GM12878 (cell line): Measurements from ENCODE around the gene TCF4. TPM values are rescaled to one million over a fixed set of nuclear protein-coding genes. Genes with fewer than 3 reads are reported as not detected.
A peak's percentile ranks its signal among the peaks of the same experiment; 100 is the strongest.

Experiments used
- ATAC-seq: fragments of 200-7000 bp; cut with Tn5 transposase; 3 replicates; pipeline ENCODE4 v1.9.1; 2020; ENCODE audit warnings: mild to moderate bottlenecking, moderate library complexity
- BruUV-seq: library from RNA; stranded (reverse); fragments of 400-500 nt; replicated peaks from 2 replicates; lab custom pipeline; 2021; lab: Mats Ljungman, UMichigan
- CTCF ChIA-PET: fragments of 300-600 bp; sonication (Branson Sonifier 250); formaldehyde crosslinking; extraction: SDS; loops from one replicate; lab custom pipeline; 2021; ENCODE audit warnings: inconsistent platforms; lab: Yijun Ruan, JAX
- POLR2A ChIA-PET: fragments of 350-600 bp; formaldehyde crosslinking; extraction: SDS; loops from one replicate; lab custom pipeline; 2021; ENCODE audit warnings: inconsistent platforms; lab: Charles Lee
- RAD21 ChIA-PET: fragments of 300-600 bp; sonication (Branson Sonifier 250); formaldehyde crosslinking; loops from one replicate; lab custom pipeline; 2023; ENCODE audit warnings: antibody characterized with exemption; ENCODE audit not compliant: unreplicated experiment; lab: Charles Lee
- SMC1A ChIA-PET: fragments of 300-600 bp; sonication (Branson Sonifier 250); formaldehyde crosslinking; loops from one replicate; lab custom pipeline; 2023; ENCODE audit not compliant: unreplicated experiment, uncharacterized antibody; lab: Charles Lee
- DNase-seq: peaks from one replicate; pipeline ENCODE4 v3.0.0-alpha.2; 2011; ENCODE audit warnings: low read depth, low spot score
- FAIRE-seq: peaks from 3 replicates; lab custom pipeline; 2011; peaks lifted over from hg19 to GRCh38; lab: Jason Lieb, UNC
- H2AFZ ChIP-seq: 2 replicates; pipeline ENCODE4 v1.6.0; 2011; ENCODE audit warnings: low read depth, low read length, control low read depth; ENCODE audit not compliant: control insufficient read depth
- H3K27ac ChIP-seq: 2 replicates; pipeline ENCODE4 v1.5.1; 2011; ENCODE audit warnings: control low read depth; ENCODE audit not compliant: control insufficient read depth, insufficient read depth
- H3K27me3 ChIP-seq, 2 experiments: replicated peaks in 1 of 2; 2 replicates each; pipeline versions ENCODE4 v1.6.0 to v1.6.1; 2011; ENCODE audit warnings: low read length in 1 of 2; ENCODE audit not compliant: control insufficient read depth in 2 of 2, insufficient read depth in 2 of 2
- H3K36me3 ChIP-seq, 2 experiments: 2 replicates each; pipeline ENCODE4 v1.5.1; 2011; ENCODE audit warnings: low read length in 1 of 2; ENCODE audit not compliant: control insufficient read depth in 2 of 2, insufficient read depth in 2 of 2
- H3K4me1 ChIP-seq: 2 replicates; pipeline ENCODE4 v1.6.1; 2011; ENCODE audit warnings: mild to moderate bottlenecking, low read length, moderate library complexity, mixed read lengths; ENCODE audit not compliant: control insufficient read depth, insufficient read depth
- H3K4me2 ChIP-seq: 2 replicates; pipeline ENCODE4 v1.6.0; 2011; ENCODE audit warnings: control low read depth; ENCODE audit not compliant: control insufficient read depth, insufficient read depth
- H3K4me3 ChIP-seq: fragments of 200-600 bp; sonication (generic); 2 replicates; pipeline ENCODE4 v1.5.1; 2016
- H3K79me2 ChIP-seq: 2 replicates; pipeline ENCODE4 v1.6.0; 2011; ENCODE audit warnings: low read length; ENCODE audit not compliant: control insufficient read depth, insufficient read depth
- H3K9ac ChIP-seq: 2 replicates; pipeline ENCODE4 v1.8.0; 2011; ENCODE audit warnings: low read length, control low read depth, mixed read lengths; ENCODE audit not compliant: control insufficient read depth, insufficient read depth
- H3K9me3 ChIP-seq: replicated peaks from 3 replicates; pipeline ENCODE4 v1.5.1; 2011; ENCODE audit warnings: mild to moderate bottlenecking, low read length; ENCODE audit not compliant: control insufficient read depth, insufficient read depth
- H4K20me1 ChIP-seq: 2 replicates; pipeline ENCODE4 v1.6.0; 2011; ENCODE audit not compliant: control insufficient read depth, insufficient read depth
- ATF7 ChIP-seq: fragments of 450-650 bp; IDR thresholded peaks from 2 replicates; pipeline ENCODE4 v1.6.1; 2016; ENCODE audit warnings: low read depth, mild to moderate bottlenecking
- BACH1 ChIP-seq: fragments of 450-650 bp; IDR thresholded peaks from 2 replicates; pipeline ENCODE4 v1.6.1; 2017; ENCODE audit warnings: mild to moderate bottlenecking, borderline replicate concordance
- CREM ChIP-seq: IDR thresholded peaks from 2 replicates; pipeline ENCODE4 v1.6.1; 2014; ENCODE audit warnings: antibody characterized with exemption, low read depth
- EZH2 ChIP-seq: IDR thresholded peaks from 2 replicates; pipeline ENCODE4 v1.6.1; 2012; ENCODE audit warnings: low read depth, mild to moderate bottlenecking, control low read depth, inconsistent platforms, low read length, borderline replicate concordance; ENCODE audit not compliant: control insufficient read depth
- HCFC1 ChIP-seq: fragments of 150-350 bp; IDR thresholded peaks from 2 replicates; pipeline ENCODE4 v1.6.1; 2014; ENCODE audit warnings: low read length
- JUNB ChIP-seq: IDR thresholded peaks from 2 replicates; pipeline ENCODE4 v1.6.1; 2016; ENCODE audit warnings: antibody characterized with exemption, mild to moderate bottlenecking
- MEF2B ChIP-seq: fragments of 450-650 bp; IDR thresholded peaks from 2 replicates; pipeline ENCODE4 v1.6.1; 2018; ENCODE audit warnings: mild to moderate bottlenecking, moderate library complexity; ENCODE audit not compliant: partially characterized antibody, poor library complexity, severe bottlenecking
- SMAD1 ChIP-seq: fragments of 450-650 bp; IDR thresholded peaks from 2 replicates; pipeline ENCODE4 v1.6.1; 2018; ENCODE audit warnings: mild to moderate bottlenecking, low read depth; ENCODE audit not compliant: partially characterized antibody
- SREBF2 ChIP-seq: IDR thresholded peaks from 2 replicates; pipeline ENCODE4 v1.6.1; 2012; ENCODE audit warnings: mild to moderate bottlenecking, low read length
- TAF1 ChIP-seq: IDR thresholded peaks from 2 replicates; pipeline ENCODE4 v1.6.1; 2011; ENCODE audit warnings: mild to moderate bottlenecking, low read depth, low read length, borderline replicate concordance
- WGBS: methylation state at CpG from one replicate; pipeline ENCODE4 v1.1.6; 2016; ENCODE audit warnings: low lambda C conversion rate; ENCODE audit not compliant: insufficient replicate concordance, insufficient coverage; ENCODE audit errors: missing lambda C conversion rate; 5-methylcytosine and 5-hydroxymethylcytosine counted together
- in situ Hi-C: fragments of 300-500 bp; cut with MboI; formaldehyde crosslinking; loops from 9 replicates; pipeline ENCODE4 v1.14.3; 2018; ENCODE audit warnings: mixed read lengths
- intact Hi-C: fragments of 100-400 bp; cut with micrococcal nuclease; formaldehyde crosslinking; loops from one replicate; pipeline ENCODE4 v1.14.2; 2022; ENCODE audit not compliant: unreplicated experiment
- polyA plus RNA-seq, 11 experiments: library from polyadenylated mRNA; depleted of rRNA in 4 of 11; unstranded in 6 of 11; stranded (reverse) in 5 of 11; fragments of >200 nt; fragmentation: Nextera tagmentation in 4 of 11; fragmentation: Illumina TruSeq in 1 of 11; extraction: Ambion mirVana in 4 of 11; extraction: Trizol in 1 of 11; gene quantifications; 1 replicate in 1 of 11; 2 replicates in 10 of 11; pipeline versions ENCODE4 v1.2.1 to v1.2.3, GENCODE V29; 2011 to 2016; ENCODE audit warnings: inconsistent platforms in 2 of 11, missing spikeins in 2 of 11, low read depth in 1 of 11
- total RNA-seq, 4 experiments: library from RNA; depleted of rRNA in 3 of 4; stranded (reverse); fragments of >200 nt in 3 of 4; fragmentation: Illumina TruSeq in 1 of 4; extraction: Trizol in 1 of 4; gene quantifications; 2 replicates each; pipeline versions ENCODE4 v1.2.1 to v1.2.3, GENCODE V29; 2013 to 2021
- TF ChIP-seq, protein P1 (sequence below): fragments of 450-650 bp; IDR thresholded peaks from 2 replicates; pipeline ENCODE4 v1.6.1; 2016; ENCODE audit warnings: mild to moderate bottlenecking
- TF ChIP-seq, protein P2 (sequence below): IDR thresholded peaks from 2 replicates; pipeline ENCODE4 v1.6.1; 2012; ENCODE audit warnings: mild to moderate bottlenecking, low read depth, low read length

The TCF4 gene
- total and polyA plus RNA-seq, 10 of the 15 experiments (the other 5 are each of a cell fraction or from before 2014, with no cell fraction given): 15.2 to 94.0 (median 31.5) TPM

DNA sequence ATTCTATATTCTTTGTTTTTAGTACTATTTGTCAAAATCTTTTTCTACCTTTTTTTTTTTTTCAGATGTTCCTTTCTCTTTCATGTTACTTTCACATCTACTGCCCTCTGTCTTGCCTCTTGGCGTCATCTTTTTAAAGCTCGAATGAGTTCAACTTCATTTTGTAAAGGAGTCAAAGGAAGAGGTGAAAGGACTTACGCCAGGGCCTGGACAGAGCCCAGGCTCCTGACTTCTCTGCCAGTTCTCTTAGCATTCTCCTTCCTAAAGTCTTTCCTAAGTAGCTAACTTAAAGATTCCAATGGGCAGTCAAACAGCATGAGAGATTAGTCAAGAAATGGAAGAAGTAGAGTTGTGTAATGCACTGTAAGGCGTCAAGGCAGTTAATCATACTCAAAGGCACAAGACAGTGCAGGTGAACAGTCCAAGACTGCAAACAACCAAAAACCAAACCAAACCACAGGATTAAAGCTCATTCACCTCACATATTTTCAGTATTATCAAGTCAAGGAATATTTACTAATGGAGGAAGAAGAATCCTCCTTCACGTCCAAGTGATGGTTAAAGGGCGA is 301.7 kb downstream of the TCF4 start (continued):
- TF ChIP-seq SMAD1 (no peak), CREM (no peak), JUNB (no peak), ATF7 (no peak), SREBF2 (no peak), BACH1 (no peak)

DNA sequence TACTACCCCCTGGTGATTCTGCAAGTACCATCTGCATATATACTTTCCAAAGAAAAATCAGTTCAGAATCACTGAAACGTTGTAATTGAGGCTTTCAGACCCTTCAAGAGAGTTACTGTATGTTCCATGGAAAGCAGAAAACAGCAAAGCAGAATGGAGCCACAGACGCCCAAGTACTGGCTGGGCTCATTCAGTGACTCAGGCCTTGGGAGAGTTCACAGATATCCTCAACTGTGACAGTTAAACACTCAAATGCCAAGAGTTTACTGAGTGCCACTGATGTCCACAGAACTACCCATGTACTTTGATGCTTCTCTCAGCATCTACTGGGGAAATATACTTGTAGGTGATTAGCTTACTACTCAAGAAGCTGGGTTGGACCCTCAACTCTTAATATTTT is 303.4 kb downstream of the TCF4 start:
- no TSS peak for BruUV-seq
- SMC1A ChIA-PET: interaction anchor here (1.8 to 7.5 kb wide), 4 partner anchors 13 to 43 kb away, joined by 5 to 54 read pairs (median 14); no protein-coding TSS in a partner anchor

More for the DNA sequence above, 303.4 kb downstream of the TCF4 start:
- no peaks in the 10 kb centered on the region for H3K27me3 ChIP-seq
- H3K4me1 ChIP-seq: peaks cover 10% of the 10 kb centered on the region; the same call in 1 of the 2 replicates
- H3K36me3 ChIP-seq: peaks cover 0 to 10% of the 10 kb centered on the region in 2 experiments; a peak in 1 of 4 replicates
- no peaks in the 10 kb centered on the region for H4K20me1 ChIP-seq
- TF ChIP-seq, protein P1, sequence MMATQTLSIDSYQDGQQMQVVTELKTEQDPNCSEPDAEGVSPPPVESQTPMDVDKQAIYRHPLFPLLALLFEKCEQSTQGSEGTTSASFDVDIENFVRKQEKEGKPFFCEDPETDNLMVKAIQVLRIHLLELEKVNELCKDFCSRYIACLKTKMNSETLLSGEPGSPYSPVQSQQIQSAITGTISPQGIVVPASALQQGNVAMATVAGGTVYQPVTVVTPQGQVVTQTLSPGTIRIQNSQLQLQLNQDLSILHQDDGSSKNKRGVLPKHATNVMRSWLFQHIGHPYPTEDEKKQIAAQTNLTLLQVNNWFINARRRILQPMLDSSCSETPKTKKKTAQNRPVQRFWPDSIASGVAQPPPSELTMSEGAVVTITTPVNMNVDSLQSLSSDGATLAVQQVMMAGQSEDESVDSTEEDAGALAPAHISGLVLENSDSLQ: no peak
- TF ChIP-seq EZH2: no peak
- no peak for TF ChIP-seq MEF2B
- TF ChIP-seq HCFC1: no peak
- TF ChIP-seq, protein P2, sequence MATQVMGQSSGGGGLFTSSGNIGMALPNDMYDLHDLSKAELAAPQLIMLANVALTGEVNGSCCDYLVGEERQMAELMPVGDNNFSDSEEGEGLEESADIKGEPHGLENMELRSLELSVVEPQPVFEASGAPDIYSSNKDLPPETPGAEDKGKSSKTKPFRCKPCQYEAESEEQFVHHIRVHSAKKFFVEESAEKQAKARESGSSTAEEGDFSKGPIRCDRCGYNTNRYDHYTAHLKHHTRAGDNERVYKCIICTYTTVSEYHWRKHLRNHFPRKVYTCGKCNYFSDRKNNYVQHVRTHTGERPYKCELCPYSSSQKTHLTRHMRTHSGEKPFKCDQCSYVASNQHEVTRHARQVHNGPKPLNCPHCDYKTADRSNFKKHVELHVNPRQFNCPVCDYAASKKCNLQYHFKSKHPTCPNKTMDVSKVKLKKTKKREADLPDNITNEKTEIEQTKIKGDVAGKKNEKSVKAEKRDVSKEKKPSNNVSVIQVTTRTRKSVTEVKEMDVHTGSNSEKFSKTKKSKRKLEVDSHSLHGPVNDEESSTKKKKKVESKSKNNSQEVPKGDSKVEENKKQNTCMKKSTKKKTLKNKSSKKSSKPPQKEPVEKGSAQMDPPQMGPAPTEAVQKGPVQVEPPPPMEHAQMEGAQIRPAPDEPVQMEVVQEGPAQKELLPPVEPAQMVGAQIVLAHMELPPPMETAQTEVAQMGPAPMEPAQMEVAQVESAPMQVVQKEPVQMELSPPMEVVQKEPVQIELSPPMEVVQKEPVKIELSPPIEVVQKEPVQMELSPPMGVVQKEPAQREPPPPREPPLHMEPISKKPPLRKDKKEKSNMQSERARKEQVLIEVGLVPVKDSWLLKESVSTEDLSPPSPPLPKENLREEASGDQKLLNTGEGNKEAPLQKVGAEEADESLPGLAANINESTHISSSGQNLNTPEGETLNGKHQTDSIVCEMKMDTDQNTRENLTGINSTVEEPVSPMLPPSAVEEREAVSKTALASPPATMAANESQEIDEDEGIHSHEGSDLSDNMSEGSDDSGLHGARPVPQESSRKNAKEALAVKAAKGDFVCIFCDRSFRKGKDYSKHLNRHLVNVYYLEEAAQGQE: no peak
- no peak for TF ChIP-seq TAF1
- POLR2A ChIA-PET: interaction anchor here (0.8 to 1.7 kb wide), 2 partner anchors 9 to 12 kb away, joined by 4 to 7 read pairs; no protein-coding TSS in a partner anchor
- FAIRE-seq: peak; percentile 84
- CTCF ChIA-PET: interaction anchor here (0.9 to 3.0 kb wide), 6 partner anchors 11 to 50 kb away, joined by 3 to 8 read pairs (median 4); no protein-coding TSS in a partner anchor
- H3K27ac ChIP-seq: no peak overlapping the region
- H2AFZ ChIP-seq: no peak overlapping the region
- H3K79me2 ChIP-seq: peaks cover 91% of the 10 kb centered on the region
- no peaks in the 10 kb centered on the region; the same call in 1 of the 3 replicates for H3K9me3 ChIP-seq
- no peak overlapping the region for H3K4me3 ChIP-seq
- no peak for DNase-seq
- in situ Hi-C loops (no loop called here), intact Hi-C loops (loop anchor here (2.0 to 5.0 kb wide), 2 partner anchors 14 to 38 kb away; no protein-coding TSS in a partner anchor)
- no peak; the same call in 2 of the 3 replicates for ATAC-seq
- RAD21 ChIA-PET: interaction anchor here (0.6 to 1.3 kb wide), 2 partner anchors 14 to 16 kb away, joined by 3 to 4 read pairs; no protein-coding TSS in a partner anchor
- H3K9ac ChIP-seq: no peak overlapping the region
- no peak overlapping the region for H3K4me2 ChIP-seq
- 2% methylated on average over 2 of the region's 2 CpGs for WGBS
